K562 treated with DMSO at 1 percent for 48 hours (cell line): ENCODE results near the gene CRISP3. TPM values are rescaled to one million over a fixed set of nuclear protein-coding genes. Genes with fewer than 3 reads are reported as not detected.

ENCODE experiments used
- total RNA-seq: library from RNA; unstranded; fragments of 300-600 nt; gene quantifications from 2 replicates; pipeline ENCODE4 v1.2.3, GENCODE V29; 2022; ENCODE audit warnings: low replicate concordance; ENCODE audit errors: extremely low read depth

Gene CRISP3, protein sequence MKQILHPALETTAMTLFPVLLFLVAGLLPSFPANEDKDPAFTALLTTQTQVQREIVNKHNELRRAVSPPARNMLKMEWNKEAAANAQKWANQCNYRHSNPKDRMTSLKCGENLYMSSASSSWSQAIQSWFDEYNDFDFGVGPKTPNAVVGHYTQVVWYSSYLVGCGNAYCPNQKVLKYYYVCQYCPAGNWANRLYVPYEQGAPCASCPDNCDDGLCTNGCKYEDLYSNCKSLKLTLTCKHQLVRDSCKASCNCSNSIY
- total RNA-seq = not detected in 2 replicates

DNA sequence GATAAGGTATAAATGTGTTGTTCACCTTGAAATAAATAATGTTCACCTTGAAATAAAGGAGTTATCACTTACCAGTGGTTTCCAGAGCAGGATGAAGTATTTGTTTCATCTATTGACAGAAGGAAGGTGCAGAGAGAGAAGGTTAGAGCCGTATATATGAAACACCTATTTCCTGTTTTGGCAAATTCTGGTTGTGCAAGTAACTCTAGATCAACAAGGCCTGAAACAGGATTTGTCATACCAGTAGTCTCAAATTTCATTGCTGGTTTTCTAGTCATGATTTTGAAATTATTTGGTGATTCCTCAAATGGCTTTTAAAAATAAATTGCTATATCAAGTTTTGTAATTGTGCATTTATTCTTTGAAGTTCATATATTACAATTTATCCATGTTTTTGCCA lies at the start of gene CRISP3:
Gene CRISP3, minus strand, starts transcription at position 130 of the 400 bp plus-strand sequence. Its CDS starts 21 bp downstream, at position 109.

DNA sequence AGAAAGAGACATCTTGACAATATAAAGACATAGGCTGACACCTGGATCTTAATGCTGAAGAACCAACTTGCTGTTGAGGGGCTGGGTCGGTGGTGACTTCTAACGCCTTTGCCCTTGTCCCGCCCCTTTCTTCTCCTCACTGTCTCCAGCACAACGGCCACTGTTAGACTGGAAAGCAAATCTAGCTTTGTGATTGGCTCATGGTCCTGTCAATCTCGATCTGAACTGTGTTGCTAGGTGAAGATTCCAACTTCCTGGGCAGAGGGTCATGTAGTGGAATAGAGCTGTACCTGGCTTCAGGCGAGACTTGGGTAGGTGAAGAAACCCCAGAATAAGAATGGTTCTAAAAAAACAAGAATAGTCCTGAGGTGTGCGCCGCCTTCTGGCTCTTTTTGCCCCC lies 43.0 kb upstream of the CRISP3 start, which contains the start of gene PGK2:
Gene PGK2, minus strand, starts transcription at position 110 of the 400 bp plus-strand sequence. Its CDS starts 98 bp downstream, at position 12.

DNA sequence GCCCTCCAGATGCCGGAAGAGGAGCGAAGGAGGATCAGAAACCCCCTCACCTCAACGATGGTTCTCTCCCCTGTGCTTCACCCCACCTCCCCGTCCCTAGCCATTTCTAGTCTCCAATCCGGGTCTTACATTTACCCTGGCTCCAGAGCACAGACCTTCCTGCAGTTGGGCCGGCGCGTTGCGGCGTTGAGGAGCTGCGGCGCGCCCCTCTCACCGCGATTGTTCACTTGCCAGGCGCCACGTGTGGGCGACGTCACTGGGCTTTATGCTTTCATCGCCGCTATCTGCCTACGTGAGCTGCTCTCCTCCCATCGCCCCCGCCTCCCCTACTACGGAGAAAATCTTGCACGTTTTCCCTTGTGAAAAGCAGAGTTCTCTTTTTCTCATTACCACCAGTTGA lies 30.8 kb downstream of the CRISP3 start, which contains the start of gene CRISP2:
Gene CRISP2, minus strand, starts transcription at position 198 of the 400 bp plus-strand sequence. CDS start 4,347 bp downstream, outside the sequence.

Other genes starting within 250 kb of the CRISP3 start
- not detected in 2 replicates for gene GLYATL3, start 244.5 kb downstream of the CRISP3 start, total RNA-seq
- not detected in 2 replicates for gene C6orf141, start 193.7 kb downstream of the CRISP3 start, total RNA-seq
- gene RHAG, start 107.5 kb downstream of the CRISP3 start, total RNA-seq = 346 TPM in 1 of 2 replicates, not detected in the other
- not detected in 2 replicates for gene CRISP2, start 30.8 kb downstream of the CRISP3 start, total RNA-seq
- not detected in 2 replicates for gene PGK2, start 42.9 kb upstream of the CRISP3 start, total RNA-seq
- gene CRISP1, start 122.1 kb upstream of the CRISP3 start, total RNA-seq = not detected in 2 replicates
- not detected in 2 replicates for gene DEFB114, start 219.8 kb upstream of the CRISP3 start, total RNA-seq
- gene DEFB113, start 225.2 kb upstream of the CRISP3 start, total RNA-seq = not detected in 2 replicates